ENCODE results near the gene GALNT14. TPM values are rescaled to one million over a fixed set of nuclear protein-coding genes. Genes with fewer than 3 reads are reported as not detected.

GALNT14 gene
- total RNA-seq, 1 donor from 2014 or later: 2.1 TPM

DNA sequence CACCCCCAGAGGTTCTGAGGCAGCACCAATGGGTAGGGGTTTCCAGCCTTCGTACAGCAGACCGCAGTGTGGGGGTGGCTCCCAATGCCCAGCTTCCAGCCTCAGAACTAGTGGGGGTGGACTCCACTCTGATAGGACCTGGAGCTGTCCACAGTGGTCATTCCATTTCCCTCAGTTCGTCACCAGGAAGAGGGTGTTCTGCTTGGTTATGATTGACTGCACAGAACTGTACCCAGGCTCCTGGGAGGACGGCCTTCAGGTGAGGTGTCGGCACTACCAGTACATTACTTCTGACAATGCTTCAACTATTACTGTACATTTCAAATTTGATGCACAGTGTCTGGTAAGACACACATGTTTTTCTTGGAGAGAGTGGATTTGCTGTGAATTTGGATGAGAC is 180.6 kb downstream of the GALNT14 start:
- no peak for TF ChIP-seq EZH2 (IDR thresholded peaks at IDR 0.05; ENCODE audit: insufficient read depth, low read length)
- TF ChIP-seq, protein P1, sequence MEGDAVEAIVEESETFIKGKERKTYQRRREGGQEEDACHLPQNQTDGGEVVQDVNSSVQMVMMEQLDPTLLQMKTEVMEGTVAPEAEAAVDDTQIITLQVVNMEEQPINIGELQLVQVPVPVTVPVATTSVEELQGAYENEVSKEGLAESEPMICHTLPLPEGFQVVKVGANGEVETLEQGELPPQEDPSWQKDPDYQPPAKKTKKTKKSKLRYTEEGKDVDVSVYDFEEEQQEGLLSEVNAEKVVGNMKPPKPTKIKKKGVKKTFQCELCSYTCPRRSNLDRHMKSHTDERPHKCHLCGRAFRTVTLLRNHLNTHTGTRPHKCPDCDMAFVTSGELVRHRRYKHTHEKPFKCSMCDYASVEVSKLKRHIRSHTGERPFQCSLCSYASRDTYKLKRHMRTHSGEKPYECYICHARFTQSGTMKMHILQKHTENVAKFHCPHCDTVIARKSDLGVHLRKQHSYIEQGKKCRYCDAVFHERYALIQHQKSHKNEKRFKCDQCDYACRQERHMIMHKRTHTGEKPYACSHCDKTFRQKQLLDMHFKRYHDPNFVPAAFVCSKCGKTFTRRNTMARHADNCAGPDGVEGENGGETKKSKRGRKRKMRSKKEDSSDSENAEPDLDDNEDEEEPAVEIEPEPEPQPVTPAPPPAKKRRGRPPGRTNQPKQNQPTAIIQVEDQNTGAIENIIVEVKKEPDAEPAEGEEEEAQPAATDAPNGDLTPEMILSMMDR (IDR thresholded peaks at IDR 0.05; ENCODE audit: insufficient read depth, low read depth, low read length): no peak
- H3K4me3 Mint-ChIP-seq (ENCODE audit: unreplicated experiment): no peak overlapping the region
- H3K36me3 ChIP-seq (ENCODE audit: insufficient read depth, low read length): no peaks in the 10 kb centered on the region
- H3K9me3 Mint-ChIP-seq (ENCODE audit: unreplicated experiment): peaks cover 1% of the 10 kb centered on the region
- no peak overlapping the region for H3K27ac ChIP-seq (ENCODE audit: low read depth, low read length)
- H3K27ac Mint-ChIP-seq (ENCODE audit: unreplicated experiment): no peak overlapping the region
- peaks cover 2% of the 10 kb centered on the region for H3K27me3 ChIP-seq (ENCODE audit: insufficient read depth, low read length)
- H3K4me1 ChIP-seq (ENCODE audit: insufficient read depth, low read length): no peaks in the 10 kb centered on the region
- no peak overlapping the region for H3K9ac ChIP-seq (ENCODE audit: low read length)
- H4K20me1 ChIP-seq (ENCODE audit: insufficient read depth, low read length): no peaks in the 10 kb centered on the region
- H2AFZ ChIP-seq (ENCODE audit: low read depth, low read length): no peak overlapping the region
- H3K36me3 Mint-ChIP-seq (ENCODE audit: low read depth, unreplicated experiment): no peaks in the 10 kb centered on the region
- peaks cover 8% of the 10 kb centered on the region for H3K4me1 Mint-ChIP-seq (ENCODE audit: low read depth, unreplicated experiment)
- H3K9me3 ChIP-seq (ENCODE audit: insufficient read depth, low read depth, low read length): no peaks in the 10 kb centered on the region
- no peaks in the 10 kb centered on the region for H3K79me2 ChIP-seq (ENCODE audit: insufficient read depth, low read length)
- no peak for DNase-seq (ENCODE audit: low read depth)
- peaks cover 4% of the 10 kb centered on the region for H3K27me3 Mint-ChIP-seq (ENCODE audit: low read depth, unreplicated experiment)
- FAIRE-seq: no peak
- H3K4me3 ChIP-seq (ENCODE audit: insufficient read depth, low read depth, low read length): no peak overlapping the region
- H3K4me2 ChIP-seq (ENCODE audit: low read length): no peak overlapping the region

DNA sequence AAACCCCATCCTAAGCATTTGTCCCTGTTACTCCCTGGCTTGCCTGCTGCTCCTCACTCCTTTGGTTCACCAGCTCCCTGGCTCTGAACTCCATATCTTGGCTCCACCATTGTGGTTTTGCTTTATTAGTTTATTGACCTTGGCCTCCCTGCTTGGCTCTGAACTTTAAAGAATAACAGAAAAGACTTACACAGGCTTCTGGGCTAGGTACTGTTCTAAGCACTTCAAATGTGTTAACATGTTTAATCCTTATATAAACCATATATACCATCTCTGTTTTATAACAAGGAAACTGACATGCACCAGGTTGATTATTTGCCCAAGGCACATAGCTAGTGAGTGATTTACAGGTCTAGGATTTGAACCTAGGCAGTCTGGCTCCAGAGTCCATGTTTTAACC is 181.2 kb downstream of the GALNT14 start:
- no peak for FAIRE-seq

DNA sequence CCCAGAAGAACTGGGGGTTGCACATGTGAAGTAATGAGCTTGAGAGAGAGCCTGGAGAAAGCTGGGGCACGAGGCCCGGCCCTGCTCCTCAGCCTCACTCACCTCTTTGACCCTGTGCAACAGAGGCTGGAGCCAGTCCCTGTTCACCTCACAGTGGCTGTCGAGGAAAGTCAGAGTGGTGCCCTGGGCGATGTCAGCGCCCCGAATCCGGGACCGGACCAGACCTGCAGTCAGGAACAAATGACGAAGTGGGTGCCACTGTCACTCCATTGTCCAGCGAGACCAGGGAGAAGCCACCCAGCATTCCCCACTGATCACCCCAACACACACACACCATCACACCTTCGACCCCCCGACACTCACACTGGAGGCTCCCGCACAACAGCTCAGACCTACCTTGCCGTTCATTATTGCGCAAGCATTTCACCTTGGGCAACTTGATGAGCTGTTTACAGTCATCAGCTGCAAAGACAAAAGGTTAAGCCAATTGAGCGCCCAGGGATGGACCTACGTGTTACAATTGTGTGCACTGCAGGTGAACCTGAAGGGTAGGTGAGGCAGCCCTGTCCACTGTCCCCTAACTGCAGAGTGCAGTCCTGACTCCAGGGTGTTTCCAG is 182.6 kb downstream of the GALNT14 start:
- Mint-ChIP-seq H3K36me3 (ENCODE audit: low read depth, unreplicated experiment) (no peaks in the 10 kb centered on the region), H3K9me3 (ENCODE audit: unreplicated experiment) (peaks cover 1% of the 10 kb centered on the region), H3K27me3 (ENCODE audit: low read depth, unreplicated experiment) (peaks cover 4% of the 10 kb centered on the region), H3K27ac (ENCODE audit: unreplicated experiment) (no peak overlapping the region), H3K4me1 (ENCODE audit: low read depth, unreplicated experiment) (peaks cover 8% of the 10 kb centered on the region), H3K4me3 (ENCODE audit: unreplicated experiment) (no peak overlapping the region)
- Histone ChIP-seq H3K36me3 (ENCODE audit: insufficient read depth, low read length) (no peaks in the 10 kb centered on the region), H3K9ac (ENCODE audit: low read length) (no peak overlapping the region), H3K4me2 (ENCODE audit: low read length) (no peak overlapping the region), H2AFZ (ENCODE audit: low read depth, low read length) (no peak overlapping the region), H4K20me1 (ENCODE audit: insufficient read depth, low read length) (no peaks in the 10 kb centered on the region), H3K4me3 (ENCODE audit: insufficient read depth, low read depth, low read length) (no peak overlapping the region), H3K4me1 (ENCODE audit: insufficient read depth, low read length) (no peaks in the 10 kb centered on the region), H3K27me3 (ENCODE audit: insufficient read depth, low read length) (peaks cover 2% of the 10 kb centered on the region), H3K9me3 (ENCODE audit: insufficient read depth, low read depth, low read length) (no peaks in the 10 kb centered on the region), H3K27ac (ENCODE audit: low read depth, low read length) (no peak overlapping the region), H3K79me2 (ENCODE audit: insufficient read depth, low read length) (no peaks in the 10 kb centered on the region)
- DNase-seq (ENCODE audit: low read depth) (no peak), FAIRE-seq (no peak)
- TF ChIP-seq, protein P1 (IDR thresholded peaks at IDR 0.05; ENCODE audit: insufficient read depth, low read depth, low read length): no peak
- TF ChIP-seq EZH2 (IDR thresholded peaks at IDR 0.05; ENCODE audit: insufficient read depth, low read length): no peak

More for the DNA sequence above, 181.2 kb downstream of the GALNT14 start:
- Histone ChIP-seq H3K9me3 (ENCODE audit: insufficient read depth, low read depth, low read length) (no peaks in the 10 kb centered on the region), H3K36me3 (ENCODE audit: insufficient read depth, low read length) (no peaks in the 10 kb centered on the region), H3K27ac (ENCODE audit: low read depth, low read length) (no peak overlapping the region), H3K79me2 (ENCODE audit: insufficient read depth, low read length) (no peaks in the 10 kb centered on the region), H3K4me3 (ENCODE audit: insufficient read depth, low read depth, low read length) (no peak overlapping the region), H3K9ac (ENCODE audit: low read length) (no peak overlapping the region), H3K27me3 (ENCODE audit: insufficient read depth, low read length) (peaks cover 2% of the 10 kb centered on the region), H3K4me2 (ENCODE audit: low read length) (no peak overlapping the region), H4K20me1 (ENCODE audit: insufficient read depth, low read length) (no peaks in the 10 kb centered on the region), H2AFZ (ENCODE audit: low read depth, low read length) (no peak overlapping the region), H3K4me1 (ENCODE audit: insufficient read depth, low read length) (no peaks in the 10 kb centered on the region)
- H3K4me3 Mint-ChIP-seq (ENCODE audit: unreplicated experiment): no peak overlapping the region
- DNase-seq (ENCODE audit: low read depth): no peak
- peaks cover 4% of the 10 kb centered on the region for H3K27me3 Mint-ChIP-seq (ENCODE audit: low read depth, unreplicated experiment)
- H3K27ac Mint-ChIP-seq (ENCODE audit: unreplicated experiment): no peak overlapping the region
- peaks cover 1% of the 10 kb centered on the region for H3K9me3 Mint-ChIP-seq (ENCODE audit: unreplicated experiment)
- peaks cover 8% of the 10 kb centered on the region for H3K4me1 Mint-ChIP-seq (ENCODE audit: low read depth, unreplicated experiment)
- no peaks in the 10 kb centered on the region for H3K36me3 Mint-ChIP-seq (ENCODE audit: low read depth, unreplicated experiment)
- TF ChIP-seq, protein P1 (IDR thresholded peaks at IDR 0.05; ENCODE audit: insufficient read depth, low read depth, low read length): no peak
- TF ChIP-seq EZH2 (IDR thresholded peaks at IDR 0.05; ENCODE audit: insufficient read depth, low read length): no peak
